Measurements from ENCODE around the gene LRRC7.

The LRRC7 gene

DNA sequence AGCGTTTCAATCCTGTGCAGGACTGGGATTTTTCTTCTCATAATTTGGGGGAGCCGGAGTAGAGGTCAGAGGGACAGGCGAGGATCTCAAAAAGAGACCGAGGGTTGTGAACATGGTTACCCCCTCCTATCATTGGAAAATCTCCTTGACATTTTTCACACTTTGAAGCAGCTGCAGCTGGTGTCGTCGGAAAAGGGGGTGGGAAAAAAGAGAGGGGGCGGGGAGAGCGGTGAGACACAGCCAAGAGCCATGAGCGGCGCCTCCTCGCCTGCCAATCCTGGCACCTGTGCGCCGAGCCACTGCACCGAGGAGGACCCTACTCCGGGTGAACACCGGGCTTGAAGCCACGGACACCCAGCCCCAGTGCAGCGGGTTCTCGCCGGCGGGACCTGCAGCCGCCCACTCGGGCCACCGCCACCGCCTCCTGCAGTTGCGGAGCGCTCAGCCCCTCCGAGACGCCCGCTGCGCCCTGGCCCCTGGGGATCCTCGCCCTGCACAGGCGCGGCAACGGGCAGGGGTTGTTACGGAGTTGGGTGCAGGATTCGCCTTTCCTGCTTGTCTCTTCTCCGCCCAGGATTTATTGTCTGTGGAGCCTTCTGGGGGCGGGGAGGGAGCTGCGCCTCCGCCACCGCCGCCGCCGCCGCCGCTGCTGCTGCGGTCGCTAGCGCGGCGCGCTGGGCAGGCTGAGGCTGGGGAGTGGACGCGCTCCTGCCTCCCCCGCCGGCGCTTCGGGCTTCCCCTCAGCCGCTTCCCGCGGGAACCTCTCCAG, at the start of gene LRRC7:
Gene LRRC7, plus strand, starts transcription at position 271 of the 769 bp plus-strand sequence. CDS start 718 bp downstream, outside the sequence.
- DNase-seq (ENCODE audit: low read depth), result no peak

GRCh38 chr1:69519006-69519405, 48.7 kb upstream of the LRRC7 start:
- DNase-seq (ENCODE audit: low read depth), result no peak

GRCh38 chr1:69520326-69520725, 47.4 kb upstream of the LRRC7 start:
- DNase-seq (ENCODE audit: low read depth), result no peak

- DNase-seq (ENCODE audit: low read depth), result peak; percentile 90
Observed at GRCh38 chr1:69523032-69523431, 44.7 kb upstream of the LRRC7 start.

DNA sequence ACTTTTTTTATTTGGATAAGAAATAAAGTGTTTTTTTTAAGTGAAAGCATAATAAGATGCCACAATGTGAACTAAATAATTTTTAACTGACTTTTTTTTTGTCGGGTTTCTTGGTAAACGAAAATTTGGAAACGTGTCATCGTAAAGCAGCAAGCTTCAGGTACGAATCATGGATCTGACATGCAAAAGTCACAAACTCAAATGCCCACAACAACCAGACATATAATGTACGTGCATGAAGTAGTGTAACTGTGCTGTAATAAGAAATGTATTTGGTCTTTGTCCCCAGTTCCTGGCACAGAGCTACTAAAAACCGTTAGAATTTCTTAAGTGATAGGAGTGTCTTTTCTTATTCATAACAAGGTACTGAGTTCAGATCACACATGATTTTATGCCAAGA, 44.3 kb upstream of the LRRC7 start:
- no peak for DNase-seq (ENCODE audit: low read depth)

DNA sequence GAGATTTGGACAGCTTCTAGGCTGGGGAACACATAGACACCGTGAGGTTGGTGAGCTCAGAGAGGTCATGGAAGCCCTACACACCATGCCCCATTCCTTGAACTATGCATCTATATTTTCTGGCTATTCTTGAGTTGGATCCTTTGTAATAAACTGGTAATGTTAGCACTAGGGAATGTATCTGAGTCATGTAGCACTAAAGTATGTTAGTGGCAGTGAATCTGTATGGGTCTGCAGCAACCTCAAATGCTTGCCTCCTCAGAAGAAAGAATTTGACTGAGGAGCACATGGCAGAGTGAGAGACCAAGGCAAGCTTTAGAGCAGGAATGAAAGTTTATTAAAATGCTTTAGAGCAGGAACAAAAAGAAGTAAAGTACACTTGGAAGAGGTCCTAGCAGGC, 43.7 kb upstream of the LRRC7 start:
- peak; percentile 3 for DNase-seq (ENCODE audit: low read depth)

DNA sequence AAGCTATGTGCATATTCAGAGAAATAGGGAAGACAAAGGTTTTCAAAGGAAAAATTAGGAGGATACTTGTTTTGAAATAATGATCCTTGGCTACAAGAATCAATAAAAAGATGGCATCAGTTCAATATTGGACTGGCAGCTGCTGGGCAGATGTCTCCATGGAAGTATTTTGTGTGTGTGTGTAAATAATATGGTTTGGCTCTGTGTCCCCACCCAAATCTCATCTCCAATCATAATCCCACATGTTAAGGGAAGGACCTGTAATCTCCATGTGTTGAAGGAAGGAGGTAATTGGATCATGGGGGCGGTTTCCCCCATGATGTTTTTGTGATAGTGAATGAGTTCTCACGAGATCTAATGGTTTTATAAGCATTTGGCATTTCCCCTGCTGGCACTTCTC, 40.4 kb upstream of the LRRC7 start:
- DNase-seq (ENCODE audit: low read depth), result no peak

DNA sequence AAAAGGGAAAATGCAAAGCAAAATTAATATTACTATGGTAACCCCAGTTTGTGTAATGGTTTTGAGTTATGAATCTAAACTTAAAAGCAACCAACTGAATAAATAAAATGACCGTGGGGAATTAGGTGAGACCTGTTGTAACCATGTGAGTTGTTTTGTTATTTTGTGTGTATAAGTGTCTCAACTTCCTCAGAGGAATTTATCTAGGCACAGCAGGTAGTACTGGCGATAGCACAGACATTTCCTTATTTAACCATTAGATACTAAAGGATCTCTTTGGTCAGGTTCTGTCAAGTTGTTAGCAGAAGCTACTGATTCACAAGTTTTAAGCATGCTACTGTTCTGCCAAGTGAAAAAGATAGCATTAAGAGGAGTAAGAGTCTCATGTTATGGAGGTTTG, 39.3 kb upstream of the LRRC7 start:
- DNase-seq (ENCODE audit: low read depth), result no peak

DNA sequence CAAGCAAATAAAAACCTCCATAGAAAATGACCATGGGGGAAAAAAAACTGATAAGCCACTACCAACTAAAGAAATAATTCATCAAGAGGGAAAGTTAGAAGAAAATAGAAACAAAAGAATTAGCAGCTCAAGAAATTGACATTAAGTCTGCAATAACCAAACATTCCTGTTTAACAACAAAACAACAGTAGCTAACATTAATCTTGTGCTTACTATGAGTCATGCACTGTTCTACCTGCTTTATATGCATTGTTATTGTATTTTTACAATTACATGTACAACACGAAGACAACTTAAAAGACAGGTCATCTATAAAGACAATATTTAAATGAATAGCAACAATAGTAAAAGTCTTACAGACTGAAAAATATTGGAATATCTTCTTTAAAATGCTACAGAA, 34.4 kb upstream of the LRRC7 start:
- no peak for DNase-seq (ENCODE audit: low read depth)

DNA sequence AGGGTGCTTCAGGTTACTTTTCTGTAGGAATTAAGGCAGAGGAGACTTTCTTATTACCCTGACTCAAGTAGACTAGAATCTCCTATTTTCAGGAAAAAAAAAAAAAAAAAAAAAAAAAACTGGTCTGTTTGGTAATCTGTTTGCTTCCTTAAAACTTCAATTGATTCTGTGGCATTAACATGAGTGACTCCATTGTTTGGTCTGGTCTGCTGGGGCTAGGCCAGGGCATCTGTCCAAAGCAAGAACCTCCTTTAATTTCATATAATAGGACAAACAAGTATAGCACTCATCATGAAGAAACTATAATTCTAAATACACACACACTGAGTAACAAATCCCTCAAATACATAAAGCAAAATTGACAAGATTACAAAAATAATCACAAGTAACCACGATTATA, 32.9 kb upstream of the LRRC7 start:
- no peak for DNase-seq (ENCODE audit: low read depth)

GRCh38 chr1:69535490-69535889, 32.2 kb upstream of the LRRC7 start:
- no peak for DNase-seq (ENCODE audit: low read depth)

DNA sequence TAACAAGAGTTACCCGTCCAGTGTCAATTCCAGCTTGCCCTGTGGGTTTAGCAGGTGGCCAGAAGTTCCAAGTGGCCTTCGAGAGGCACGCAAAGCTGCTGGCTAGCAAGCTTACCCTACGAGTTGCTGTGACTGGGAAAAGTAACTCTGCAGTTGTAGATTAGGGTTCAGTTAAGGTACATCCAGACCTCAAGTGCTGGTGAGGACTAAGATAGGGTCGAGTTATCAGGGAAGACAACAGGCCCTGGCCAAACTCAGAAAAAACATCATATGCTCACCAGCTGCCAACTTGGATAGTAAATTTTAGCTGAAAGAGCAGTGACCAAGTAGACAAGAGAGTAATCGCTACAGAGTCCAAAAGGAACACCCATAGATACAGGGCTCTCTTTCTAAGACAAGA, 27.7 kb upstream of the LRRC7 start:
- DNase-seq (ENCODE audit: low read depth), result no peak

DNA sequence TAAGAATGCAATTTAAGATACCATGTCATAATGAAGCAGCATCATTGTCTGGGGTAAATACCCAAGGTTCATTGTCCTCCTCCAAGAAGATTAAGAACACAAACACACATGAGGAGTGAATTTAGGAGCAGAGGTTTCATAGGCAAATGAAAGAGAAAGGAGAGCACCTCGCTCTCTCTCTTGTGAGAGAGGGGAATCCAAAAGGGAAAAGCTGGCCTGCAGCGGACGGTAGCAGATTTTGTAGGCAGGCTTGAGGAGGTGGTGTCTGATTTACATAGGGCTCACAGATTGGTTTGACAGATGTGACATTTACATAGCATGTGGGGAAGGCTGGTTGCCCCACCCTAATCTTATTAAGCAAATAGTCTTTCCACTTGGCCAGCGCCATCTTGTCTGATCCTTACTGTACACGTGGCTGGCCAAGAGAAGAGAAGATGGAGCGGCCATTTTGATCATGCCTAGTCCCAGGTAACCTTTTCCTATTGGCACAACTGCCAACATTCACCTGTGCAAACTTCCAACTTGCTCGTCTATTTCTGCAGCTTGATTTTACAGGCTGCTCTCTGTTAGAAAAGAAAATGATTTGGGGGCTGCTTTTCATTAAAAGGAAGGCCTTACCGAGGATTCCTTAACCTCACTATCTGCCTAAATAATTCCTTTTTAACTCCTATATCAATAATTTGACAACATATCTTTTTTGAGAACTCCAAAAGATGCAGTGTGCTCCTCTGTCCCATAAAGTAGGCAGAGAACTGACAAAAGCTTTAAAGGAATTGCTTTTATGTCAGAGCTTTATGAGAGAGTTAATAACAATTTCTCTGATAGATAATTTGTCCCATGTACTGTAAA, 16.0 kb upstream of the LRRC7 start:
- no peak for DNase-seq (ENCODE audit: low read depth)

- no peak for DNase-seq (ENCODE audit: low read depth)
Observed at GRCh38 chr1:69553726-69554125, 14.0 kb upstream of the LRRC7 start.

- DNase-seq (ENCODE audit: low read depth), result no peak
Observed at GRCh38 chr1:69568421-69569174, 876 bp downstream of the LRRC7 start.

DNA sequence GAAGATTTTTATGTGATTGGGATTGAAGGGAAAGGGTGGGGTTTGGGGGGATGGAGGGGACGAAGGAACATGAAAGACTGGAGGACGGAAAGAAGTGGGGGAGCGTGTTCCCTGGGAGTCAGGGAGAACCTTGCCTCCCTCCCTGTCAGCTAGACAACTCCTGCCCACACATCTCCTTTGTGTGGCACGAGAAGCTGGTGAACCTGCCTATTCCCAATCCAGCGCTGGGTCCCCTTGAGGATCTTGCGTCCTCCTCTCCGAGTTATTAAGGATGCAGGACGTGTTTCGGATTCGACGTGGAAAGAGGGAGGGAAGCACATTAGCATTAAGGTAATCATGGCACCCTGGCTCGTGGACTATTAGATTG, 1.4 kb downstream of the LRRC7 start:
- DNase-seq (ENCODE audit: low read depth), result no peak

- DNase-seq (ENCODE audit: low read depth), result no peak
Observed at GRCh38 chr1:69569576-69570328, 2.0 kb downstream of the LRRC7 start.

- no peak for DNase-seq (ENCODE audit: low read depth)
Observed at GRCh38 chr1:69570356-69570755, 2.6 kb downstream of the LRRC7 start.

- DNase-seq (ENCODE audit: low read depth), result peak; percentile 21
Observed at GRCh38 chr1:69572921-69573320, 5.2 kb downstream of the LRRC7 start.

GRCh38 chr1:69573911-69574310, 6.2 kb downstream of the LRRC7 start:
- DNase-seq (ENCODE audit: low read depth), result no peak

DNA sequence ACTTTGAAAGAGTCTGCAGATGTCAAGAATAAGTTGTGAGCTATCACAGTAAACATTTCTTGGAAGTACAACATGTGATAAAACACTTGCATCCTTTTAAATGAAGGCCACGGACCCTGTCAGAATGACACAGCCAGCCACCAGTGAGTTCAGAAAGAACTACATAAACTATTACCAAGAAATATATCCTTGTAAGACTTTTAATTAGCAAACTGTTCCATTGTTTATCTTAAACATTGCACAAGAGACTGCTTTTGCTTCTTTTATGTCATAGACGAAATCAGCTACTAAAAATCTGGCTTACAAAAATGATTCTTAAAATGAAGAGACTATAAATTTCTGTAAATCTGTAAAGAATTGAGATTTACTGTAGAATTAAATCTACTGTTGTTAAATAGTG, 17.9 kb downstream of the LRRC7 start:
- DNase-seq (ENCODE audit: low read depth), result no peak

DNA sequence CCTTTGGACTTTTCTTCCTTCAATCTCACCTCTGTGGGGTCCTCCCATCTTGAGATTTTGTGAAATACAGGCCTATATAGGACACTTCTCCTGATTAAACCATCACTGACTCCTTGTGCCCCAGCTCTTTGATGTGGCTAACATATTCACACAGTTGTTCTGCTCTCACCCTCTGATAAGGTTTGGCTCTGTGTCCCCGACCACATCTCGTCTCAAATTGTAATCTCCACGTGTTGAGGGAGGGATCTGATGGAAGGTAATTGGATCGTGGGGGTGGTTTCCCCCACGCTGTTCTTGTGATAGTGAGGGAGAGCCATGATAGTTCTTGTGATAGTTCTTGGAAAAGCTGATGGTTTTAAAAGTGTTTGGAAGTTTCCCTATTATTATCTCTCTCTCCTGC, 19.7 kb downstream of the LRRC7 start:
- no peak for DNase-seq (ENCODE audit: low read depth)

Measured in amniotic epithelial cell (primary cell).